ENCODE results near the gene ADCY4. TPM values are rescaled to one million over a fixed set of nuclear protein-coding genes. Genes with fewer than 3 reads are reported as not detected.

Gene ADCY4
- total RNA-seq, 2 donors from 2014 or later = 10.6 to 14.8 TPM

DNA sequence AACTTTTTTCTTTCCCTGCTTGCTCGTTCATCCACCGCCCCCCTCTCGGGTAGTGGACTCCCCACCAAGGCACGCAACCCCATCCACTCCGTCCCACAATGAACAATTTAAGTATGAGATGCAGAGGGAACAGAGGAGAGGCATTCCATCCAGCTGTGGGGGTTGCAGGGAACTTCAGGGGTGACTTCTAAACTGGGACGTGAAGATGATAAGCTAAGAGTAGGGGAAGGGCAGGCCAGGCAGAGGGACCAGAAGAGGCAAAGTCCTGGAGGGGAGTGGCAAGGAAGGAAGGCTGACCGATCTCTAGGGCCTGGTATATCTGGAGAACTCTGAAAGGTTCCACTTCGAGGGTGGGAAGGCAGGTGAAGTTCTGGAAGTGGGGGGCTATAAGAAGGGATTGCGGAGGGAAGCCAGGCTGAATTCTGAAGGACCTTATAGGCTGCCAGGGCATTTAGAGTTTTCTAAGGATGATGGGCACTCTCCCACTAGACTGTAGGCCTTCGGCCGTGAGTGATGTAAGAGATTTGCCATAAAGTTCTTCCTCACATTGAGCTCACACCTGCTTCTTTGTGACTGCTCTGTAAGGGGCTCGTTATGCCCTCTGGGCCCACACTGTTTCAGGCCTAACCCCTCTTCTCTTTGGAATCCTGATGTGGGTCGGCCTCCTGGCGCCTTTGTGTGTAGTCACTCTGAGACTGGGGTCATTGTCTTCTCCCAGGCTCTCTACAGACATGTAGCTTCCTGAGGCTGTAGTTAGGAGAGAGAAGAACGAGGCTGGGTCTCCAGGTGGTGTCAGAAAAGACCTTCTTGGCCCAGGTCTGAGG is 45.2 kb upstream of the ADCY4 start:
- no peak overlapping the region for H3K4me3 ChIP-seq
- ATAC-seq (no peak), DNase-seq (no peak)
- TF ChIP-seq, protein P1, sequence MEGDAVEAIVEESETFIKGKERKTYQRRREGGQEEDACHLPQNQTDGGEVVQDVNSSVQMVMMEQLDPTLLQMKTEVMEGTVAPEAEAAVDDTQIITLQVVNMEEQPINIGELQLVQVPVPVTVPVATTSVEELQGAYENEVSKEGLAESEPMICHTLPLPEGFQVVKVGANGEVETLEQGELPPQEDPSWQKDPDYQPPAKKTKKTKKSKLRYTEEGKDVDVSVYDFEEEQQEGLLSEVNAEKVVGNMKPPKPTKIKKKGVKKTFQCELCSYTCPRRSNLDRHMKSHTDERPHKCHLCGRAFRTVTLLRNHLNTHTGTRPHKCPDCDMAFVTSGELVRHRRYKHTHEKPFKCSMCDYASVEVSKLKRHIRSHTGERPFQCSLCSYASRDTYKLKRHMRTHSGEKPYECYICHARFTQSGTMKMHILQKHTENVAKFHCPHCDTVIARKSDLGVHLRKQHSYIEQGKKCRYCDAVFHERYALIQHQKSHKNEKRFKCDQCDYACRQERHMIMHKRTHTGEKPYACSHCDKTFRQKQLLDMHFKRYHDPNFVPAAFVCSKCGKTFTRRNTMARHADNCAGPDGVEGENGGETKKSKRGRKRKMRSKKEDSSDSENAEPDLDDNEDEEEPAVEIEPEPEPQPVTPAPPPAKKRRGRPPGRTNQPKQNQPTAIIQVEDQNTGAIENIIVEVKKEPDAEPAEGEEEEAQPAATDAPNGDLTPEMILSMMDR (IDR thresholded peaks at IDR 0.05) = no peak
- TF ChIP-seq POLR2A (IDR thresholded peaks at IDR 0.05) = no peak
- intact Hi-C loops (cut with DNase I) = no loop called here
- H3K9me3 ChIP-seq = no peaks in the 10 kb centered on the region
- WGBS, 2 donors = 77 to 78% methylated on average over 15 of the region's 15 CpGs
- peaks cover 19% of the 10 kb centered on the region for H3K4me1 ChIP-seq
- peak overlapping the region in 1 of 4 donors; percentile 29 for H3K27ac ChIP-seq
- H3K27me3 ChIP-seq = no peaks in the 10 kb centered on the region
- H3K36me3 ChIP-seq (replicated peaks in 1 of 2; ENCODE audit: insufficient read depth in 1 of 2, low read depth in 2 of 2) = no peaks in the 10 kb centered on the region

DNA sequence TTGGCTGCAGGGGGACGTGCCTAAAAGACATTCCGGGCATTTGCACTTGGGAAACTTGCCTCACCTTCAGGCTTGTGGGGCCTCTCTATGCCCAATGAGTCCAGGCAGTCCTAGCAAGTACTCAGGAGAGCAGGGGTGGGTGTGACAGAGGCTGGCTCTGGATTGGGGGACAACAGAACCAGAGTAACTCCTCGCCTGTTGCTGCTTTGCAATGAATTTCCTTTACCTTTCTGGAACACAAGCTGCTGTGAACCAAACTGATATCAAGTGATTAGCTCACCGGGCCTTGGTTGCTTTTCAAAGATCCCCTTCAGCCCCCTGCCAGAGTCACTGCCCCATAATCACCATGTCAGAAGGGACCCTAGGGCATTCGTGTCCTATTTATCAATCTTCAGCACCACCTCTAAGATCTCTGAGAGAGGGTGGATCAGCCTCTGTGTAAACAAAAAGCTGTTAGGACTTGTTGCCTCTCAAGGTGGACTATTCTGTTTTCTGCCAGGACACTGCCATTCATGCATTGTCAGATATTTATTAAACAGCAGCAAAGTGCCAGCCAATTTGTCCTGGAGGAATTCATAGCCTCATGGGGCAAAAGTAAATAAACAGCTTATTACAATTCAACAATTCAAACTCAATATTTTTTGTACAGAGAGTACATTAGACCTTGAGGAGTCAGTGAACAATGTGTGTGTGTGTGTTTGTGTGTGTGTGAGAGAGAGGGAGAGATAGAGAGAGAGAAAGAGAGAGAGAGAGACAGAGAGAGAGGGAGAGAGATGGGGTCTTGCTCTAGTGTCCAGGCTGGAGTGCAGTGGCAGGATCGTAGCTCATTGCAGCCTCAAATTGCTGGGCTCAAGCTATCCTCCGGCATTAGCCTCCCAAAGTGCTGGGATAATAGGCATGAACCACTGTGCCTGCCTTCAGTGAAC is 44.4 kb upstream of the ADCY4 start:
- intact Hi-C loops (cut with DNase I) = no loop called here
- DNase-seq = no peak
- ATAC-seq = peak; percentile 32
- no peak overlapping the region for H3K4me3 ChIP-seq
- H3K27me3 ChIP-seq = no peaks in the 10 kb centered on the region
- TF ChIP-seq, protein P1 (IDR thresholded peaks at IDR 0.05) = no peak
- no peak for TF ChIP-seq POLR2A (IDR thresholded peaks at IDR 0.05)
- no peaks in the 10 kb centered on the region for H3K36me3 ChIP-seq (replicated peaks in 1 of 2; ENCODE audit: insufficient read depth in 1 of 2, low read depth in 2 of 2)
- peak overlapping the region; percentile 18 to 50 (median 30) for H3K27ac ChIP-seq
- WGBS, 2 donors = 62 to 67% methylated on average over 7 of the region's 7 CpGs
- H3K4me1 ChIP-seq = peaks cover 19% of the 10 kb centered on the region
- H3K9me3 ChIP-seq = no peaks in the 10 kb centered on the region

DNA sequence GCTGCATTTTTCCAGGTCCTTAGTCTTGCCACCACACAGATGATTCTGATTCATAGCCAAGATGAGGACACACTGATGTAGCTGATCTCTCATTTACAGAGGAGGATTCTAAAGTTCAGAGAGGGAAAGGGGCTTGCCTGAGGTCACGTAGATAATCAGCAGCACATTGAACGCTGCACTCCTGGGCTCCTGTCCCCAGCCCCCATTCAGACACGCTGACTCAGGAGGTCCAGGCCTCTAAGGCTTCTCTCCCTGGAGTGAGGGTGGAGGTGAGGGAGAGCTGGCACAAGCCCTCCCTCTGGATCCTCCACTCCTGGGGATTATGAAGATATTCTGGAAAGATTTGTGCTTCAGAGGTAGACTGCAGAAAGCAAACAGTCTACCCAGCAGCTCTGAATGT is 43.5 kb upstream of the ADCY4 start:
- intact Hi-C loops (cut with DNase I) = no loop called here
- Histone ChIP-seq H3K36me3 (replicated peaks in 1 of 2; ENCODE audit: insufficient read depth in 1 of 2, low read depth in 2 of 2) (no peaks in the 10 kb centered on the region), H3K27me3 (no peaks in the 10 kb centered on the region), H3K9me3 (no peaks in the 10 kb centered on the region), H3K27ac (peak overlapping the region in 3 of 4 donors; percentile 18 to 50 (median 29)), H3K4me3 (no peak overlapping the region), H3K4me1 (peaks cover 19% of the 10 kb centered on the region)
- ATAC-seq (no peak), DNase-seq (no peak)
- TF ChIP-seq, protein P1 (IDR thresholded peaks at IDR 0.05) = no peak
- TF ChIP-seq POLR2A (IDR thresholded peaks at IDR 0.05) = no peak
- 78 to 91% methylated on average over 3 of the region's 3 CpGs for WGBS, 2 donors

DNA sequence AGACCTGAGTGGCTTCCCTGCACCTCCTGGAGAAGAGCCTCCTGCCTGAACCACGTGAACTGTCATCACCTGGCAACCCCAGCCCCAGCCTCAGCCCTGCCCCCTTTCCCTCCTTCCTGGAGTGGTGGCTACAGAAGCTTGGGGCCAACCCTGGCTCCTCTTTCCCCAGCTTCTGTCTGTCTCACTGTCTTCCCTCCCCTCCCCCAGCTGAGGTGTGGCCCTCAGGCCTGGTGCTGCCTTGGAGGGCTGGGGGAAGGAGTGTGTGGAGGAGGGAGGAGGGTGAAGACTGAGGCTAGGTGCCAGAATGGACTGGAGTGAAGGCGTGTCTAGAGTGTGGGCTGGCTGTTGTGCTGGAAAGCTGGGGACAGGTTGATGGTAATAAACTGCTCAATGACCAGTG is 42.8 kb upstream of the ADCY4 start:
- Histone ChIP-seq H3K27me3 (no peaks in the 10 kb centered on the region), H3K4me1 (peaks cover 19% of the 10 kb centered on the region), H3K27ac (no peak overlapping the region), H3K36me3 (replicated peaks in 1 of 2; ENCODE audit: insufficient read depth in 1 of 2, low read depth in 2 of 2) (no peaks in the 10 kb centered on the region), H3K4me3 (no peak overlapping the region), H3K9me3 (no peaks in the 10 kb centered on the region)
- ATAC-seq (no peak), DNase-seq (no peak)
- intact Hi-C loops (cut with DNase I) = no loop called here
- no peak for TF ChIP-seq POLR2A (IDR thresholded peaks at IDR 0.05)
- TF ChIP-seq, protein P1 (IDR thresholded peaks at IDR 0.05) = no peak
- 71 to 91% methylated on average over 1 of the region's 2 CpGs for WGBS, 2 donors

All from body of pancreas (tissue), 4 donors.